AG09319 (cell line): Measurements from ENCODE around the gene GAB4.

Source experiments
- DNase-seq: peaks from one replicate; pipeline ENCODE4 v3.0.0-alpha.2; 2010; ENCODE audit warnings: low read depth; ENCODE audit errors: extremely low read depth
- TF ChIP-seq, protein P1 (sequence below): IDR thresholded peaks from 2 replicates; pipeline ENCODE4 v1.5.1; 2011; ENCODE audit warnings: low read depth, mild to moderate bottlenecking, inconsistent platforms, low read length, moderate library complexity

GAB4 gene

DNA sequence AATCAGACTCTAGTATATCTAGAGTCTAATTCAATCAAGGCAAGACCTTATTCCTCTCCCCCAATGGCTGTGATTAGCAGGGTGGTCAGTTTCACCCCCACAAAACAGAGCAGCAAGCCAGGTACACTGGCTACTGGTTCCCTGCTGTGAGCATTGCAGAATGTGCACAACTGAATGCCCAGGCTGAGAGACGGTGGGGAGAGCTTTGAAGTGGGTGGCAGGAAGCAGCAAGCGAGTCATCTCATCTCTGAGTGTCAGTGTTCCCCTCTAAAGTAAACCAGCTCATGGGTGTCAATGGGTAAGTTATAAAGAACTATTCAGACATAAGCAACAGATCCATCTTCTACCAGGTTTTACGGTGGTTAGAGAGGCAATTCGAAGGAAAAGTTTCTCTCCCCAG lies 37.6 kb downstream of the GAB4 start:
- TF ChIP-seq, protein P1, sequence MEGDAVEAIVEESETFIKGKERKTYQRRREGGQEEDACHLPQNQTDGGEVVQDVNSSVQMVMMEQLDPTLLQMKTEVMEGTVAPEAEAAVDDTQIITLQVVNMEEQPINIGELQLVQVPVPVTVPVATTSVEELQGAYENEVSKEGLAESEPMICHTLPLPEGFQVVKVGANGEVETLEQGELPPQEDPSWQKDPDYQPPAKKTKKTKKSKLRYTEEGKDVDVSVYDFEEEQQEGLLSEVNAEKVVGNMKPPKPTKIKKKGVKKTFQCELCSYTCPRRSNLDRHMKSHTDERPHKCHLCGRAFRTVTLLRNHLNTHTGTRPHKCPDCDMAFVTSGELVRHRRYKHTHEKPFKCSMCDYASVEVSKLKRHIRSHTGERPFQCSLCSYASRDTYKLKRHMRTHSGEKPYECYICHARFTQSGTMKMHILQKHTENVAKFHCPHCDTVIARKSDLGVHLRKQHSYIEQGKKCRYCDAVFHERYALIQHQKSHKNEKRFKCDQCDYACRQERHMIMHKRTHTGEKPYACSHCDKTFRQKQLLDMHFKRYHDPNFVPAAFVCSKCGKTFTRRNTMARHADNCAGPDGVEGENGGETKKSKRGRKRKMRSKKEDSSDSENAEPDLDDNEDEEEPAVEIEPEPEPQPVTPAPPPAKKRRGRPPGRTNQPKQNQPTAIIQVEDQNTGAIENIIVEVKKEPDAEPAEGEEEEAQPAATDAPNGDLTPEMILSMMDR, result no peak
- DNase-seq, result no peak

DNA sequence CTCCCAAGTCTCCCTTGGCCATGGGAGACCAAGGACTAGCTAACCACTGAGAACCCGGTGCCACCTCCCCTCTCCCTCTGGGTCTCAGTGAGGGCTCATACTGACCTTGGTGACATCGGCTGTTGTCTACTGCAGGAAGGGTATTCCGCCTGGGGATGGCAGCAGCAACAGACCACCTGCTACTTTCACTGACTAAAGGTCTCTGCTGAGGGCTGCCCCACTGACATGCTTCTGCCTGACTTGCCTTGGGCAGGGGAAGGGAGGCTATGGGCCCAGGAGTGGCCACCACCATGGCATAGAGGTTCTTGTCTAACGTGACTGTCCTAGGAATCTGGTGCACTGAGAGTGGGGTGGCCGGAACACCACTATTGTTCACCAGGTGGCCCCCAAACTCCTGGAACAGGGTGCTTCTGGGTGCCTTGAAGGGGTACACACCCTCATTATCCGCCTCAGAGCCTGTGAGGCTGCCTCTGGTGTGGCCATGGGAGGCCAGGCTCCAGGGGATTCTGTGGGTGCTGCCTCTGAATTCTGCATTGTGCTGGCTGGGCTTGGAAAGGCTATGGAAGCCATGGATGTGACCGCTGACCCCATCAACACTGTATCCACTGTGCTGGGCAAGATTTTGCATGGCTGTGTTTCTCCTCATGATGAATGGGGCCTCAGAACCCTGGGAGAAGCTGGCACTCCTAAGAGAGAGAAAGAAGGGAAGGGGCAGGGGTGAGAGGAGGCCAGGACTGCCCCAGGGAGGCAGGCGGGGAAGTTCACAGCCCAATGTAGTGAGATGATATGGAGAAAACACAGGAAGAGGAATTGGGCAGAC lies 38.3 kb downstream of the GAB4 start:
- TF ChIP-seq, protein P1, result no peak
- no peak for DNase-seq

DNA sequence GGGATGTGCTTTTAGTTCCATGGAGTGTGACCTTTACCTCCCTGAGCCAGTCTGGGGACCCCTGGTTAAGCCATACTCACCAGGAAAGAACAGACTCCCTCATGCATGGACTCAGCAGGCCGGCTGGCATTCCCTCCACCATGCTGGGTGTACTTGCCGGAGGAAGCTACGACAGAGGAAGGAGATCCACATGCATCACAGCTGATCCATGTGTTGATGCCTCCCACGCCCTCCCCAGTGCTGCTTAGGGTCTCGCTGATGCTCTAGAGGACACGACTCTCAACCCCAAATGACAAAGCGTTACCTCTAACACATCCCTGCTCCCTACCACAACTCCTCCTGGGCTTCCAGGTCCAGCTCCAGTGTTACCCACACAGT lies 39.8 kb downstream of the GAB4 start:
- TF ChIP-seq, protein P1, result no peak
- DNase-seq, result no peak

DNA sequence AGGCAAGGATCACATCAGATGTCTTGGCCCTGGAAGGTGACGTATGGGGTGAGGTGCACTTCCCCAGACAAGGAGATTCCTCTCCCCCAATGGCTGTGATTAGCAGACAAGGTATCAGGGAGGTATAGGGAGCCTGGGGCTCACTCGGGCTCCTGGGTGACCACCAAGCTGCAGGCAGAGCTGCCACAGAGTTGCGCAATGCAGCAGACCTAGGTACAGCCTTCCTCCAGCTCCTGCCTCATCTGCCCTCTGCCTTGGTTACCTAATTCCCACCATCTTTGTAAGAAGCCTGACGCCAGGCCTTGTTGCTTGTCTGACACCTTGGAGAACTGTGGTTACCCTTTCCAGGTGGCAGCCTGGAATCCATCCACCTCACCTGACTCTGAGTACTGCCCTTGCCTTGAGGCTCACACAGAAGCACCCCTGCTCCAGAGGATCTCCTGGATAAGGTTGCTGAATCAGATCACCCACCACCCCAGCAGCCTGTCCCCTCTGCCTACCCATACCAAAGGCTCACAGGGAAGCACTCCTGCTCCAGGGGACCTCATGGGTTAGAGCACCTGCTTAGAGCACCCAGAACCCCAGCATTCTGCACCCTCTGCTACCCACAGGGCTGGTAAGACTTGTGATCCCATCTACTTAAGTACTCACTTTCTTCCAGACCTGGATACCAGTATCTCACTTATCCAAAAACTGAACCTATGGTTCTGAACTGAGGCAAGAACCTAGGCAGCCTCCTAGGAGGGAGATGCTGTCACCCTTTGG lies 40.4 kb downstream of the GAB4 start:
- no peak for DNase-seq
- TF ChIP-seq, protein P1, result no peak

DNA sequence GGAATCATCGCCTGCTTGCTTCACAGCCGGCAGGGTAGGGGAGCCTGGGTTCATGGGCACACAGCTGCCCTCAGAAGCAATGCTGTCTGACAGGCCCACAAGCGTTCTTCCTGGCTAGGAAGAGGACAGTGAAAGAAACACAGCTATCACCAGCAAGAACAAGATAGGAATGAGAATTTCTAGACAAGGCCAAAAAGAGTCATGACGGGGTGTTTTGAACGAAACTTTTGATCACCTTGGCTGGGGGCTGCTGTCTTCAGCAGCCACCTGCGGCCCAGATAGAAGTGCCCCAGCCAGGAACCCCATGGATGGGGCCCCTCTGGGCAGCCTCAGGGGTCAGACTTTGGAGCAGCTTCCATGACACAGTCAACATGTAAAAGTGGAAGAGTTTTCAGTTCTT lies 41.8 kb downstream of the GAB4 start:
- TF ChIP-seq, protein P1, result no peak

DNA sequence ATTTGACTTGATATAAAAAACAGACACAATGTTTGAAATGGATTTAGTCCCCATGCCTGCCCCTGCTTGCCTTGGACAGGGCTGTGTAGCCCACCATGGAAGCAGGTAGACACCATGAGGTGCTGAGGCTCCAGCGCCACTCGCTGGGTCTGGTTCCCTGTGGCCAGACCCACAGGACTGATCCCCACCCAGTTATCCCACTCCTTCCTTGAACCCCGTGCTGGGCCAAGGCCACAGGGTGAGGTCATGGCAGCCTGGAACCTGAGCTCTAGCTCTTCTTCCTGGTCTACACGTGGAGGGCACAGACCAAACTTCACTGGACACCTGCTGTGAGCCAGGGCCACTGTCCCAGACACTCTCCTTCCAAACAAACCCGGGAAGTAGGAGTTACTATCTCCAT lies 42.5 kb downstream of the GAB4 start:
- DNase-seq, result no peak
- TF ChIP-seq, protein P1, result no peak

More for the DNA sequence above, 41.8 kb downstream of the GAB4 start:
- no peak for DNase-seq

DNA sequence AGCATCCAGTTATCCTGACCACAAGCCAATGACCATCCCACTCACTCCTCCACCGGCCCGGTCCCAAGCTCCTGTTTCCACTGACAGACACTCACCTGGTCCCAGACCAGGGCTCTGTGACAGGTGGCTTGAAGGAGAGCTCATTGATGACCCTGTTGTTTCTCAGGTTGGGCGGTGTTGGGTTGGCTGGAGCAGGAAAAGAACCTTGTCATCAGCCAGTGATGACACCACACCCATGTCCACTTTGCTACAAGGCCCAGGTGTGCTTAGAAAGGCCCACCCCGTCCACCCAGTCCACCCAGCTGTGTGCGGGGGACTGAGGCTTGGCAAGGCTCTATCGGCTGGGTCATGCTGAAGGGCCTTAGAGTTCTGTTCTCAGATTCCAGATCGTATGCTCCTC lies 42.9 kb downstream of the GAB4 start:
- no peak for DNase-seq

More for the DNA sequence above, 42.9 kb downstream of the GAB4 start:
- TF ChIP-seq, protein P1, result no peak
